DMS53 treated with DMSO at 0.1 percent for 48 hours (cell line): Measurements from ENCODE around the gene HSP90AA1.
"Not testable (repeated sequence)": the region's sequence is repeated elsewhere in the genome, so short reads cannot be mapped to it uniquely, and the experiment has no call there.

ENCODE experiments used
- DNase-seq: peaks from one replicate; lab custom pipeline; 2025; ENCODE audit not compliant: unreplicated experiment; lab: John Stamatoyannopoulos, UW

Gene HSP90AA1

DNA sequence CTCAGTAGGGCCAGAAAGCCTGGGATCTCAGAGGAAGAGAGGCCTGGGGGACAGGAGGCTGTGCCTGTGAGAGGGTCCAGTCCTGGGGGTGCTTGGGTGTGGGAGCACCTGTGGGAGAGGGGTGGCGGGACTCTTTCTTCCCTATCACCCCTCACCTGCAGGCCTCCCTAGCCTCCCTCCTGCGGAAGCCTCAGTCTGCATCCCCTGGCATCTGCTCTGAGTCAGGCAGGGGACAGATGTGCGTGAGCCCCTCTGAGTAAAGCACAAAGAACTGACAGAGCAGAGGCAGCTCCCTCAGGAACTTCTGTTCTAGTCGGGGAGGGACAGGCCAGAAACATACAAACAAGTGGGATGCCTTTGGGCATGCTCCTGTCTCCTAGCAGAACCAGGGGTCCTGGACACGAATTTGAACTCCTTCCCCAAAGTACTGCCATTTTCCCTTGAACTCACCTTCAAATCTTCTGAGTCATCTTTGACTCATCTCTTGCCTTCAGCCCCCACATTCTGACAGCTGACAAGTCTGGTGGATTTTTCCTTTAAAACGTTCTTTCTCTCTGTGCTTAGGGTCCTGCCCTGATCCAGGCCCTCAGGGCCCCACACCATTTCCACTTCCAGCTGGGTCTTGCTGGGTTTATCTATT, 8.5 kb upstream of the HSP90AA1 start:
- DNase-seq, result no peak

DNA sequence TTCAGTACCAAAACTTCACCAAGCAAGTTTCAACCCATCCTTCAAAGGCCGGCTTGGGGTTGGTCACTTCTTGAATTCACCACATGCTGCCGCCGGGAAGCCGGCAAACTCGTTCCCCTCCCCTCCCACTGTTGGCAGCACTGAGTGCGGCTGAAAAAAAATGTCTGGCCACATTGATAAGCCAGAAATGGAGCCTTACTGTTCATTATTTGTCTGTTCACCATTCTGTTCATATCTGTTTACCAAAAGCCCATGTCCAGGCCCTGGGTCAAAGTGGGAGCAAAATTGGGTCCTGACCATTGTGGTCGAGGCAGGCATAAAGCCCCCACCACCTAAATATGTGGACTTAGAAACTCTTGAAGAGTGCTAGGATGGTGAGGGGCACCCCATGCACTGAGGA, 7.3 kb upstream of the HSP90AA1 start:
- DNase-seq, result no peak

DNA sequence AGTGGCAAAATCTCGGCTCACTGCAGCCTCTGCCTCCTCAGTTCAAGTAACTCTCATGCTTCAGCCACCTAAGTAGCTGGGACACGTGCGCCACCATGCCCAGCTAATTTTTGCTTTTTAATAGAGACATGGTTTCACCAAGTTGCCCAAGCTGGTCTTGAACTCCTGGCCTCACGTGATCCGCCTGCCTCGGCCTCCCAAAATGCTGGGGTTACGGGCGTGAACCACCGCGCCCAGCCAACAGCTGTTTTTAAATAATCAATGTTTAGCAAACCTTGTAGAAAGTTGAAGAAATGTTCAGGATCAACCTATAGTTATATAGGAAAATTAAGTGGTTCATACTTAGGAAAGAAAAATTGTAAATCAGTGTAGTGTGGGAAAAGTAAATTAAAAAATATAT, 6.0 kb upstream of the HSP90AA1 start:
- no peak for DNase-seq

DNA sequence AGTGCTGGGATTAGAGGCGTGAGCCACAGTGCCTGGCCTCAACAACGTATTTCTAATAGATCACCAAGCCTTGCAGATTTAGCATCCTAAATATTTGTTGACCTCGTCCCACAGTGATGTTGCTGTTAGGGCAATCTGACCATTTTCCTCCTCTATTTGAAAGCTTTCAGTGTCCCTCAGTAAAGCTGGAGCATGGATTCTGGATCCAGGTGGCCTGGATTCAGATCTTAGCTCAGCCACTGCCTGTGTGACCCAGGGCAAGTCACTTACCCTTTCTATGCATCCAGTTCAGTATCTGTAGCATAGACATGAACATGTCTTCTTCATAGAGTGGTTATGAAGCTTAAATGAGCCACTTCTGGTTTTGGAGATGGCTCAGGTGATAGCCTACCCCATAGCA, 3.9 kb upstream of the HSP90AA1 start:
- DNase-seq, result no peak

DNA sequence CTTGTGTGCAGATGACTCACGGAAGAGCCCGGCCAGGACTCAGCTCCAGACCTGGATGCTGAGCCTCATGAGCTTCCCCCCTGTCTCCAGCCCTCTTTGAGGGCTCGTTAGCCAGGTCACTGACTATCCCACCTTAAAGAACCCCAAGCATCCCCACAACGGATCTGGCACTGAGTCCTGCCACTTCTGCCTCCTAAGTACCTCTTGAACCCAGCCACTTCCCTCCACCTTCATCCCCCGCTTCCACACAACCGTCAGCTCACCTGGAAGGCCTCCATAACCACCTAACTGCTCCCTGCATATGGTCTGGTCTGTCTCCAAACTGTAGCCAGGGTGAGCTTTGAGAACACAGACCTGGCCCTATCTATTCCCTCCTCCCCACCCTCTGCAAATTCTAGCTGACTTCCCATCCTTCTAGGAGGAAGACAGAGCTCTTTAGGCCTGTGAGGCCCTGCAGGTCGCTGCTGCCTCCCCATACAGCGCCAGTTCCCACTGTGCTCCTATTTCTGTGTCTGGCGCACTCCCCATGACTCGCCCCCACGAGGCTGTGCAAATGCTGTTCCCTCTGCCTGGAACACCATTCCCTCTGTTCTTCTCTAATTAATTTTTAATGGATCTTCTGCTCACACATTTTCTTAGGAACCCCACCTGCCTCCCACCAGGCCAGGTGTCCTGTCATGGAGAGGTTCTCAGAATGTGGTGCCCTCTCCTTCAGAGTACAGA, 2.9 kb upstream of the HSP90AA1 start:
- no peak for DNase-seq

DNA sequence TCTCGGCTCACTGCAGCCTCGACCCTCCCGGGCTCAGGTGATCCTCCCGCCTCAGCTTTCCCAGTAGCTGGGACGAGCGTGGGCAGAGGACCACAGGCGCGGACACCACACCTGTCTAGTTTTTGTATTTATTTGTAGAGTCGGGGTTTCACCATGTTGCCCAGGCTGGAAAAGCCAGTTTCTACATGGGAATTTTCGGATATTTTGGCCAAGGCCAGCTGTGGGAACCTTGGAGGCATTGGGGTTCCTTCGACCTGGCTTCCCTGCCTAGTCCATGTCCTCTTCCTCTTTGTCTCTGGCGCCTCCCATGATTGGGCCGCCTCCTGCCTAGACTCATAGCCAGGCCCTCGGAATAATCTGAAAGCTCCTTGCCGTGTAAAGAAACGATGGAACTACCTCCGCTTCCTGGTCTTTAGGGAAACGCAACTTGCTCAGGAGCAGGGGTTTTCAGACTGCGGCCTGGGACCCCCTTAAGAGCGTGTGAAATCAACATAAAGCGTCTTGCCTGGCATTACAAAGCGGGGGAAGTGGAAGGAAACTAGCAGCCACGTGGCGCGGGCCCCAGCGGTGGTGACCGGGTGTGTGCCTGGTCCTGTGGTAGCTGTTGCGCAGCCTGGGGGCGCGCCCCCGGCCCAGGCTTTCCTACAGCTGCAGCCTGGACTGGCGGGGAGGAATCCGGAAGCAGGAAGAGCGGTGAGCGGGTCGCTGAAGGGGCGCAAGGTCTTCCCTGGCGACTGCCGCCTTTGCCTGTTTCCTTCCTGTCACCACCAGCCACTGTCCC, 1.4 kb upstream of the HSP90AA1 start:
- no peak for DNase-seq

DNA sequence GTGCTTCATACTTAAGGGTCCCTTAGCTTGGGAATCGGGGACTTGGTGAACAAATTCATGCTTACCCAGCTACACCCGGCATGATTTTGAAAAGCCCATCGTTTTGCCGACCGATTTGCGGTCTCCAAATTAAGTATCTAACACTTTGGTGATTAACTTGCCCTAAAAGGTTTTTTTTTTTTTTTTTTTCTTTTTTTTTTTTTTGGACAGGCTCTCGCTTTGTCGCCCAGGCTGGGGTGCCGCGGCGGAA, 843 bp upstream of the HSP90AA1 start:
- DNase-seq, result no peak

DNA sequence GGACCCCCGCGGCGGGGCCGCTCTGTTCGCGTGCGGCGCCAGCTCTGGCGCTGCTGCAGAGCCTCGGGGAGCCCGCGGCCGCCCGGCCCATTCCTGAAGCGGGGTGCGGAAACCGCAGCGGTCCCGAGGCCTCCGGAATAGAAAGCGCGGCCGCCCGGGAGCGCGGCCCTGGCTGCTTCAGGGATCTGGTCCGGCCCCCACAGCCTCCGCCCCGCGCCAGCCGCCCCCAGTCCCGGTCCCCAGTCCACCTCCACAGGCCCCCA, 204 bp downstream of the HSP90AA1 start:
- no peak for DNase-seq

DNA sequence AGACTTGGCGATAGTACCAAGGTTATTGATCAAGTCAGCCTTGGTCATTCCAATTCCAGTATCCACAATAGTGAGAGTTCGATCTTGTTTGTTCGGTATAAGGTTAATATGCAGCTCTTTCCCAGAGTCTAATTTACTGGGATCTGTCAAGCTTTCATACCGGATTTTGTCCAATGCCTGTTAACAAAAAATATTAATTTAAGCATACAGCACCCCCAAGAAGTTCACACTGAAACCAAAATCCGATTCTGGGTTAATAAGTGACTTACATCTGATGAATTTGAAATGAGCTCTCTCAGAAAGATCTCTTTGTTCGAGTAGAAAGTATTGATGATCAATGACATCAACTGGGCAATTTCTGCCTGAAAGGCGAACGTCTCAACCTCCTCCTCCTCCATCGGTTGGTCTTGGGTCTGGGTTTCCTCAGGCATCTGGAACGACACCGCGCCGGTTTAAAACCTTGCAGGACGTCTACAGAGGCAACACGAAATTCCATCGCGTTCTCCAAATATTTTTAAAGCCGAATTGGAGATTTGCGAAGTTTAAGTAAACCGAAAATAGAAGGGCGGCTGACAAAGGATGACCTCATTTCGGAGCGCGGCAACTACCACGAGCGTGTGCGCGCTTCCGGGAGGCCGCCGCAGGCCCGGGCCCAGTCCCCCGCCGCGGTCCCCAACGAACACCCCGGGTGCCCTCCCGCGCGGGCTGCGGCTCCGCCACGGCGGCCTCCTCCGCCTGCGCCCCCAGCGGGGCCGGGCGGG, 716 bp downstream of the HSP90AA1 start:
- DNase-seq, result no peak

DNA sequence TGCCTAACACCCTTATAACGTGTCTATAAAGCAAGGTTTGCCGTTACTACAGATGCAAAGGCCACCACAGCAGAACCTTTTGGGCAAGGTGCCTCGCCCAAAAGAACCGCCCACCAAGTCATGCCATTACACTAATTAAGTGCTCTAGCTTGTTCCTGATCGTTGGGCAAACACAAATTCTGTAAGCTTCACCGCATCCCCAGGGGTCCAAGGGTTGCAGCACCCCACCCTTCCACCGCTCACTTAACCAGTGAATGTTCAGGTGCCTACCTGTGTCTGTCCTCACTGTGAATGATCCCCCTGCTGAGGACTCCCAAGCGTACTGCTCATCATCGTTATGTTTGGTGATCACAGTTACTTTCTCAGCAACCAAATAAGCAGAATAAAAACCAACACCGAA, 1.4 kb downstream of the HSP90AA1 start:
- no peak for DNase-seq

DNA sequence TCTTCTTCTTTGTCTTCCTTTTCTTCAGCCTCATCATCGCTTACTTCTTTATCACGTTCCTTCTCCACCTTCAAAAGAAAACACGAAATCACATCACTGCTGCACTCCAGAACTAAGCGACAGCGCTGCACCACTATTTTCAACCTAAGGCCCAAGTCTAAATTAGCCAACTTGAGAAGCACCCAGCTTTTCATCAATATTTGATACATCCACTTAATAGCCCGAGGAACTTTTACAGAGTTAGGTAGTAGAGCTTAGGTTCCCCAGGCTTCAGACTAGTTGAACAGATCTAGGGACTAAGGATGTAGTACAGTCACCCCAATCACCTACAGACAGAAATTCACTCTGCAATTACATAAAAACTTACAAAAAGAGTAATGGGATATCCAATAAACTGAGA, 1.9 kb downstream of the HSP90AA1 start:
- DNase-seq, result no peak

DNA sequence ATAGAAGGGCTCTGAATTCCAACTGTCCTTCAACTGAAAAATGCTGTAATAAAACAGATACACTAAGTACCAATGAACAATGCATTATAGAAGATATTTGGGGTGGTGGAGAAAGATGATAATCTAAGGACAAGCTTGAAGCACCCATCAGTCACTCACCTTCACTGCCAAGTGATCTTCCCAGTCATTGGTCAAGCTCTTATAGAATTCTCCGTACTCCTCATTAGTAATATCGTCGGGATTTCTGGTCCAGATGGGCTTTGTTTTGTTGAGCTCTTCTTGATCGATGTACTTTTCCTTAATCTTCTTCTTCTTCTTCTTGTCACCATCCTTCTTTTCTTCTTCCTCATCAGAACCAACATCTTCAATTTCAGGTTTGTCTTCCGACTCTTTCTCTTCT, 2.3 kb downstream of the HSP90AA1 start:
- not testable (repeated sequence) for DNase-seq

DNA sequence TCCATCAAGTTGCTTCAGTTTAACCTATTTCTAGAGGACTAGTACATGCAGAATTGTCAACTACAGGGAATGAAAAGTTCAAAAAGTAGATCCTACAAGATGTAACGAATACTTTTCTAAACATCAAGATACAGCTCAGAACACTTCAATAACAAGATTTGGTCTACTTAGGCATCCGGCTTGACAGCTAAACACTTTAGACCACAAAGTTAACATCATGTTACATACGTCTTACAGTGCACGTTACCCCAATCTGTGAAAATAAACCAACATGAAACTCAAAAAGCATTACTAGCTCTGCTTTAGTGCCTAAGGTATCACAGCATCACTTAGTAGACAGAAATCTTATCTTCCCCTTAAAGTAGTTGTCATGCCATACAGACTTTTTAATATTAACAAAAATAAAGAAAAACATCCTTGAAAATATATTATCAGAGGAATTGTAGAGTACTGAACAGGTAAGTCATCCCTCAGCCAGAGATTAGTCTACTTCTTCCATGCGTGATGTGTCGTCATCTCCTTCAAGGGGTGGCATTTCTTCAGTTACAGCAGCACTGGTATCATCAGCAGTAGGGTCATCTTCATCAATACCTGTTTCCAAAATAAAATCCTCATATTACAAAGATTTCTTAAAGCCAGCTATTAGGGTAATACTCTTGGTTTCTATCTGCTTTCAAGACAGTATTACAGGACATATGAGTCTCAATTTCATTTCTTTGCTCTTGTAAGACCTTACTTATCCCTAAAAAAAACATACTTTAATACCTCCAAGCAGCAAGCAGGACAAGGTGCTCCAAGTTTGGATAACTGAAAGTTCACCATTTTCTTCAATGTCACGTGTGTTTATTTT, 5.4 kb downstream of the HSP90AA1 start:
- DNase-seq, result no peak

DNA sequence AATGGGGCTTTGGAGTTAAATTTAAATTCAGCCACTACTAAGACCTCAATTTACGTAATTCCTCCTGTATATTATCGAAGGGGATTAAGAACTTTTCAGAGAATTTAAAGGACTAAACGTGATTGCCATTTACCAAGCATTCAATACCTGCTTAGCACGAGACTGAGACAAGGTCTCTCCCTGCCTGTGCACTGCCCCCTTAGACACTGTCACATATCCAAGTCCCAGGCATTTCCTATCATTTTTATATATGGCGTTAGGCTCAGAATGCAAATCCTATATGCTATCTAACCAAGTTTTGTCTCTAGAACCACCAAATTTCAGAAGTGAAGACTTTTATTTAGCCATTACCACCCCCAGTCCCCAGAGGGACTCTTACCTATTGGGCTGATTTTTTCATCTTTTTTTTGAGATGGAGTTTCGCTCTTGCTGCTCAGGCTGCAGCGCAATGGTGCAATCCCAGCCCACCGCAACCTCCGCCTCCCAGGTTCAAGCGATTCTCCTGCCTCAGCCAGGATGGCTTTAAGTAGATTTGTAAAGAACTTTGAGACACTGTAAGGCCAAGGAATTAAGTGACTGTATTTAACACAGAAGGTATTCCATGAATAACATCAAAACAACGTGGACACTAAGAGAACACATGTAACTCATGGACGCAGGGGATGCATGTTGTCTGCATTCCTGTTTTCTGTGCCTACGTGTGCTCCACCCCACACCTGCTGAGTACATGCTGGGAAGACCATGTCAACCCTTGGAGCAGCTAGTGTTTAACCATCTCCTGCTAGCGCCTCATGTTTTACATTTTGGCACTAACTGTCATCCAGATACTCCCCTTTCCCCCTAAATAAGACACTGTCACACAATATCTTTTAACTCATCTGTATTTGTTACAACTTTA, 6.4 kb downstream of the HSP90AA1 start:
- no peak for DNase-seq

DNA sequence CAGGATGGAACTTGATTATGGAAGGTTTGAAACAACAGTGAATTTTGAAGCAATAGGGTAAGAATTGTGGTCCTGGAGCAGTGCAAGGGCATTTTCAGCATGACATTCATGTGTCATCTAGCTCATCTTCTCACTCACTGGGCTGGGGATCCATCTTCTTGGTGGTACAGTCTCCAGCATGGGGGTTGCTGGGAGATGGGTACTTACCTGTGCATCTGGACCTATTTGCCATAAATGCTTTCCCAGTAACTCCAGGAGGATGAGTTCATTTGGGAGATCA, 7.2 kb downstream of the HSP90AA1 start:
- no peak for DNase-seq

DNA sequence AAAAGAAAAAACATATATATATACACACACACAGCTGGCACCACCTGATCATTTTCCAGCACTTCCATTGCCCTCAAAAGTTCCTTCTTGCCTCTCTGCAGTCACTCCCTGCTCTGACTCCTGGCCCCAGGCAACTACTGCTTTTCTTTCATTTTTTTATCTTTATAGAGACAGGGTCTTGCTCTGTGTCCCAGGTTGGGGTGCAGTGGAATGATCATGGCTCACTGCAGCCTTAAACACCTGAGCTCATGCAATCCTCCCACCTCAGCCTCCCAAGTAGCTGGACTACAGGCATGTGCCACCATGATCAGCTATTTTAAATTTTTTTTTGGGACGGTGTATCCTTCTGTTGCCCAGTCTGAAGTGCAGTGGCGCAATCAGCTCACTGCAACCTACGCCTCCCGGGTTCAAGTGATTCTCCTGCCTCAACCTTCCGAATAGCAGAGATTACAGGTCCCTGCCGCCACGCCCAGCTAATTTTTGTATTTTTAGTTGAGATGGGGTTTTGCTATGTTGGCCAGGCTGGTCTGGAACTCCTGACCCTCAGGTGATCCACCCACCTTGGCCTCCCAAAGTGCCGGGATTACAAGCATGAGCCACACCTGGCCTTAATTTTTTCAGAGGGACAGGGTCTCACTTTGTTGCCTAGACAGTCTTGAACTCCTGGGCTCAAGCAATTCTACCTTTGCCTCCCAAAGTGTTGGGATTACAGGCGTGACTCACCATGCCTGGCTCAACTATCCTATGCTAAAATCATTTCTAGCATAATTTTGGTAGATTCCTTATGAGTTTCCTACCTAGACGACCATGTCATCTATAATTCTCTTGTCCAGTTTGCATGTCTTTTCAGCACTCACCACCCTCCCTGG, 7.8 kb downstream of the HSP90AA1 start:
- no peak for DNase-seq

DNA sequence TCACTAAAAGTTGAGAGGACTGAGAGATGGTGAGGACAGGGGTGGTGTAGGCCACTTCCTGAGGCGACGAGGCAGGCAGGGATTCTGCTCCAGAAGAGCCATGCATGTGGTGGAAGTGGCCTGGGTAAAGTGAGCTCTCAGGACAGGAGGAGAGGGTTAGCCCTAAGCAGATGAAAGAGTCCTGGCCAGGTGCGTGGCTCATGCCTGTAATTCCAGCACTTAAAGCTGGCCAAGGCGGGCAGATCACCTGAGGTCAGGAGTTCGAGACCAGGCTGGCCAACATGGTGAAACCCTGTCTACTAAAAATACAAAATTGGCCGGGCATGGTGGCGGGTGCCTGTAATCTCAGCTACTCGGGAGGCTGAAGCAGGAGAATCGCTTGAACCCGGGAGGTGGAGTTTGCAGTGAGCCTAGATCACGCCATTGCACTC, 8.5 kb downstream of the HSP90AA1 start:
- DNase-seq, result not testable (repeated sequence)

DNA sequence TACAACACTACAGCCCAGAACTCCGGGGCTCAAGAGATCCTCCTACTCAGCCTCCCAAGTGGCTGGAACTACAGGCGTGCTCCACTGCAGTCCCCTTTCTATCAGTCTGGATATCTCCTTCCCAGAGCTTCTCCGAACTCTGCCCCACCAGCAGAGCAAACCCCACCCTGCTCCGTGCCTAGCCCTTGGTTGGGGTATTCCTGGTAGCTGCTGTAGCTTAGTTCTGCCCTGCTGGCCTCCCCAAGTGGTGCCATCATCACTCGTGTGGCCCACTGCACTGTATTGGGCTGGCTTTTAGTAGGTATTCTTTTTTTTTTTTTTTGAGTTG, 9.5 kb downstream of the HSP90AA1 start:
- DNase-seq, result no peak

DNA sequence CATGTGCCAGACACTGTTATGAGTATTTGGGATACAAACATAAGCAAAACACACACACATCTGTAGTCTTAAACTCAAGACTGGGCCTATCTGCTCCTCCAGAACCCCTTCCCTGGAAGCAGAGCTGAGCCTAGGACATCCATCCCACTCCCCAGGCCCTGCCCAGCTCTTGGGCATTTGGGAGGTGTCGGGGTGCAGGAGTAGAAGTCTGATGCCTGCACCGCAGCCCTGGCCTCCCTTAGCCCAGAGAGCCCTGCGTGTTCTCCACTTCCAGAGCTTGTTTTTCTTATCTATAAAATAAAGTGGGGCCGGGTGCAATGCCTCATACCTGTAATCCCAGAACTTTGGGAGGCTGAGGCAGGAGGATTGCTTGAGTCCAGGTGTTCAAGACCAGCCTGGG, 11.7 kb downstream of the HSP90AA1 start:
- no peak for DNase-seq
